GM19035 (cell line): ENCODE data around the gene ABCG2.
"Not testable (repeated sequence)": the region's sequence is repeated elsewhere in the genome, so short reads cannot be mapped to it uniquely, and the experiment has no call there.

Experiments
- ATAC-seq: cut with Tn5 transposase; IDR thresholded peaks from one replicate; pipeline ENCODE4 v1.9.1; 2021; ENCODE audit not compliant: unreplicated experiment

Gene ABCG2

GRCh38 chr4:88119943-88120342 is 38.5 kb downstream of the ABCG2 start:
- no peak for ATAC-seq

GRCh38 chr4:88115587-88115986 is 42.9 kb downstream of the ABCG2 start:
- ATAC-seq = no peak

GRCh38 chr4:88112856-88113255 is 45.6 kb downstream of the ABCG2 start:
- no peak for ATAC-seq

GRCh38 chr4:88110826-88111225 is 47.6 kb downstream of the ABCG2 start:
- no peak for ATAC-seq

GRCh38 chr4:88109123-88109881 is 49.1 kb downstream of the ABCG2 start:
- ATAC-seq = no peak

GRCh38 chr4:88108747-88109122 is 49.7 kb downstream of the ABCG2 start:
- no peak for ATAC-seq

- not testable (repeated sequence) for ATAC-seq
These were observed 50.4 kb downstream of the ABCG2 start for GRCh38 chr4:88108108-88108465.

- no peak for ATAC-seq
These were observed 50.9 kb downstream of the ABCG2 start for GRCh38 chr4:88107406-88108107.

GRCh38 chr4:88106205-88106604 is 52.2 kb downstream of the ABCG2 start:
- ATAC-seq = no peak

GRCh38 chr4:88104902-88105610 is 53.4 kb downstream of the ABCG2 start:
- no peak for ATAC-seq

GRCh38 chr4:88102026-88102425 is 56.4 kb downstream of the ABCG2 start:
- no peak for ATAC-seq

GRCh38 chr4:88101165-88101564 is 57.3 kb downstream of the ABCG2 start:
- ATAC-seq = no peak

- ATAC-seq = no peak
These were observed 59.3 kb downstream of the ABCG2 start for GRCh38 chr4:88098993-88099752.

GRCh38 chr4:88097781-88098180 is 60.7 kb downstream of the ABCG2 start:
- no peak for ATAC-seq

- ATAC-seq = no peak
These were observed 61.1 kb downstream of the ABCG2 start for GRCh38 chr4:88097301-88097700.

GRCh38 chr4:88093874-88094273 is 64.6 kb downstream of the ABCG2 start:
- ATAC-seq = no peak

GRCh38 chr4:88091378-88091777 is 67.1 kb downstream of the ABCG2 start:
- ATAC-seq = no peak

- ATAC-seq = no peak
These were observed 67.5 kb downstream of the ABCG2 start for GRCh38 chr4:88090898-88091297.

- ATAC-seq = no peak
These were observed 71.4 kb downstream of the ABCG2 start for GRCh38 chr4:88087004-88087403.

GRCh38 chr4:88080626-88081025 is 77.8 kb downstream of the ABCG2 start:
- no peak for ATAC-seq

GRCh38 chr4:88078579-88078978 is 79.9 kb downstream of the ABCG2 start:
- ATAC-seq = no peak
